Left lobe of liver (tissue), 2 donors: ENCODE measurements around the gene CAPN5. TPM values are rescaled to one million over a fixed set of nuclear protein-coding genes. Genes with fewer than 3 reads are reported as not detected.

ENCODE experiments used
- ATAC-seq: fragments of 200-7000 bp; cut with Tn5 transposase; one replicate; pipeline ENCODE4 v1.9.1; 2020; ENCODE audit warnings: mild to moderate bottlenecking, moderate library complexity
- DNase-seq: peaks from one replicate; pipeline ENCODE4 v3.0.0-alpha.2; 2020; ENCODE audit warnings: low spot score
- total RNA-seq: library from RNA; stranded (reverse); gene quantifications from one replicate; pipeline ENCODE4 v1.2.1, GENCODE V29; 2021
- donor health status: DM: no; HTN: no; CAD: no; lungs with moderate emphysema.
- donor health status: DM: no; HTN: yes; CAD: no.

The CAPN5 gene
- total RNA-seq, 1 donor from 2014 or later, result 78.1 TPM

DNA sequence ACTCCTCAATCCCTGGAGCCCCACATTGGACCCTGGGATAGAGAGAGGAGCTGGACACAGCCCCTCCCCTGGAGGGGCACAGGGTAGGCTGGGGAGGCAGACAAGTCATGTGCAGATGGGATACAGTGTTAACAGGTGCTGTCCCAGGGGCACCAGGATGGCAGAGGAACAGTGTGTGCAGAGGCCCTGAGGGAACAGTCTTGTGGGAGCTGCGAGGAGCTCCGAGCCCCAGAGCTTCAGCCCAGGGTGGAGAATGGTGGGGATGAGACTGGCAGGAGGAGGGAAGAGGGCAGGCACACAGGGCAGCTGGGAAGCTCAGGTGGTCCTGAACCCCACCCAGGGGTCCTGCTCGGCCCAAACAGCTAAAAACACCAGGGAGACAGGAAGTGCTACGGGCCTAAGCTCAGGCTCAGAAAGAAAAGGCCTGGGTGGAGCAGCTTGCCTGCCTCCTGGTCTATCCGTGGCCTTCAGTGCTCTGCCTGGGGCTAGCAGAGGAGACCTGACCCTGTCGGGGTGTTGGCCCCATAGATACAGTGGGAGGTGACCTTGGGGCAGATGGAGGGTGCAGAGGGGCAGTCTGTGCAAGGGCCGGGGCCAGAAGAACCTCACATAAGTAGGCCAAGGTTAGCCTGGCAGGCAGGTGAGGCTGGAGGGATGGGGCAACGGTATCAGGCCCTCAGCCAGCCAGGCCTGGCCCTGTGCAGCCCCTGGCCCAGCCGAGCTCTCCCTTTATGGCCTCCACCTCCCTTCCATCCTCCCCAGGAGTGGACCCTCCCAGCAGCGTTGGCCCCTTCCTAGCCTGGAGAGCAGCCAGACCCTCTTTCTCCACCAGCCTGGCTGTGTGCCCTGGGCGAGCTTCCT lies 15.4 kb downstream of the CAPN5 start:
- DNase-seq (no peak), ATAC-seq (peak; percentile 15)

DNA sequence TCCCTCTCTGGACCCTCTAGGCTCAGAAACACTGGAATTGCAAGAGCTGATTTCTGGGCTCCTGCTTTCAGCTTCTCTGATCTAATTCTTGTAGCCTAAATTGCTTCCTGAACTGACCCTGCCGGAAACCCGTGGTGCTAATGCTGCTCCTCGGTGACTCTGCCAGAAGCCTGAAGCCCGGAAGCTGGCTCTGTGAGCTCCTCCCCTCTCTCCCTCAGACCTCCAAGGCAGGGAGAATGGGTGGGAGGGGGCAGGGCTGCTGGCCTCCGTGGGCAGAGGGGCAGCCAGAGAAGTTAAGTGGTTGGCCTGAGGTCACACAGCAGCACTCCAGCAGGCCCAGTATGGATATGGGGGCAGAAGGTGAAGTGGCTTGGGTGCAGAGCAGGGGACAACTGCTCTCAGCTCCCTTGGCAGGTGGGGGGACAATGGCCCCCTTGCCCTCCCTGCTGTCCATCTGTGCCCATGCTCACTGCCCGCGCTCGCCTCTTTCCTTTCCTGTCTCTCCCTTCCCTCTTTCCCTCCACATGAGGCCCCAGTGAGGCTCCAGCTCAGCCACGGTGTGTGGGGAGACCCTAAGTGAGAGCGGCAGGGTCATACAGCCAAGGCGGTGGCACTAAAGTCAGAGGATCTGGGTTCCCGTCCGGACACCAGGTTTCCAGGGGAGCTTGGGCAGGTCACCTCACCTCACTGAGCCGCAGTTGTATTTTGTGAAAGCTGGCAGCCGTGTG lies 16.2 kb downstream of the CAPN5 start:
- ATAC-seq, result no peak
- no peak for DNase-seq

- ATAC-seq (no peak), DNase-seq (no peak)
Observed at GRCh38 chr11:77083566-77084245, 16.9 kb downstream of the CAPN5 start.

DNA sequence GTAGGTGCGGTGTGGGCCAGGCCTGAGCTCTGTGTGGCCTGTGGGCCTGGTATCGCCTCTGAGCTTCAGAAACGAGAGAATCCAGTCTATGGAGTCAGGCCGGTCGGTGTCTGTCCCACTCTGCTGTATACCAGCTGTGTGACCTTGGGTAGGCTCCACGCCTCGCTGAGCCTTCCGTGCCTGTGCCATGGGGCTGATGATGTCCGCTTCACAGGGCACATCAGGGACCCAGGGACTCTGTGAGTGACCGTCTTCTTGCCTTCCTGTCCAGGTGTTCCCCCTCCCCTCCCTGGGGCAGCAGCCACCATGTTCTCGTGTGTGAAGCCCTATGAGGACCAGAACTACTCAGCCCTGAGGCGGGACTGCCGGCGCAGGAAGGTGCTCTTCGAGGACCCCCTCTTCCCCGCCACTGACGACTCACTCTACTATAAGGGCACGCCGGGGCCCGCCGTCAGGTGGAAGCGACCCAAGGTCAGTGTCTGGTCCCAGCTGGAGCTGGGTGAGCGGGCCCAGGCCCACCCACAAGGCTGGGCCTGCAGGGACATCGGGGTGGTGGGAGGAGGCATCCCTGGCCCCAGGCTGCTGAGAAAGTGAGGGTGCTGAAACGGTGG lies 17.9 kb downstream of the CAPN5 start:
- DNase-seq (no peak), ATAC-seq (no peak)

- DNase-seq (no peak), ATAC-seq (no peak)
Observed at GRCh38 chr11:77085652-77086051, 18.9 kb downstream of the CAPN5 start.

- peak; percentile 91 for DNase-seq
- ATAC-seq, result peak; percentile 80
Observed at GRCh38 chr11:77086521-77087472, 20.0 kb downstream of the CAPN5 start.

DNA sequence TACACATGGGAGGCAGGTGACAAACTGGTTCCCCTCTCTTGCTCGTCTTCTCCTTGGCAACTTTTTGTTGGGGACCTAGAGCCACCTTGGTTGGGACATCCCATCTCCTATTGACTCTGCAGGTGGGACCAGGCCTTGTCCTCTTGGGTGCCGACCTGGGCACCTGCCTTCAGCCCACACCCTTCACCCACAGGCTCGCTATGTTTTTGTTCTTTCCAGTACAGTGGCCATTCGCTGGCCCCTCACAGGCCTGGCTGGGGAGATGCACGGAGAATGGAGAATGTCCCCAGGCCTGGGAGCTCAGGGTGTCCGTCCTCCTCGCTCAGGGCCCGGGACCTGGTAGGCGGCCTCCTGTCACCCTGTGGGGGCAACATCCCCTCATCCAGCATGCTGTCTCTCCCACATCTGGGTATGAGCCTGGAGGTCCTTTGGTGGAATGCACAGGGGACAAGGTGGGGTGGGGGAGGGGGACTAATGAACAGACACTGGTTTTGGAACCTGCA lies 21.0 kb downstream of the CAPN5 start:
- ATAC-seq (no peak), DNase-seq (no peak)

- ATAC-seq, result no peak
Observed at GRCh38 chr11:77088236-77089003, 21.6 kb downstream of the CAPN5 start.

DNA sequence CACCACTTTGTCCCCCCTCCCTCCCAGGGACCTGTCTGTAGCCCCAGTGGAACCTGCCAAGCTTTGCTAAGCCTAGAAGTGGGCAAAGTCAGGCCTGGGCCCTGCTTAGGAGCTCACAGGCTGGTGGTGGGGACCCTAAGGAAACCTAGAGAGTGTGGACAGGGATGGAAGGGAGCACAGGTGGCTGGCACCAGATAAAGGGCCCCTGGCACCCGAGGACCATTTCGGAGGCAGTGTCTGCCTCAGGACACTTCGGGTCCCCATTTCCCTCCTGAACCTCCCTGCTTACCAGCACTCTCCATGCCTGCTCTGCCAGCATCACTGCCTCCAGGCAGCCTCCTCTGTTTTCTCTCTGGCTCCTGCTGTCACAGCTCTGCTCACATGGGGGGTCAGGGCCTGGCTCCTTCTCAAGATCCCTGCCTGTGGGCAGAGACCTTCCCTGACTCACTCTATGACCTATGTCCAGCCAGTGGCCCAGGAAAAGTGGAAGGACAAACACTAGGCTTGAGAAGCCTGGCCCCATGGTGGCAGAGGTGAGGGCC lies 22.3 kb downstream of the CAPN5 start:
- ATAC-seq, result no peak
- no peak for DNase-seq

More at GRCh38 chr11:77088236-77089003, 21.6 kb downstream of the CAPN5 start:
- no peak for DNase-seq

GRCh38 chr11:77090046-77090372 lies 23.2 kb downstream of the CAPN5 start:
- ATAC-seq, result no peak
- no peak for DNase-seq

GRCh38 chr11:77090373-77091111 lies 23.8 kb downstream of the CAPN5 start:
- ATAC-seq (no peak), DNase-seq (no peak)

- ATAC-seq (peak; percentile 54), DNase-seq (peak; percentile 81)
Observed at GRCh38 chr11:77091146-77091940, 24.6 kb downstream of the CAPN5 start.

DNA sequence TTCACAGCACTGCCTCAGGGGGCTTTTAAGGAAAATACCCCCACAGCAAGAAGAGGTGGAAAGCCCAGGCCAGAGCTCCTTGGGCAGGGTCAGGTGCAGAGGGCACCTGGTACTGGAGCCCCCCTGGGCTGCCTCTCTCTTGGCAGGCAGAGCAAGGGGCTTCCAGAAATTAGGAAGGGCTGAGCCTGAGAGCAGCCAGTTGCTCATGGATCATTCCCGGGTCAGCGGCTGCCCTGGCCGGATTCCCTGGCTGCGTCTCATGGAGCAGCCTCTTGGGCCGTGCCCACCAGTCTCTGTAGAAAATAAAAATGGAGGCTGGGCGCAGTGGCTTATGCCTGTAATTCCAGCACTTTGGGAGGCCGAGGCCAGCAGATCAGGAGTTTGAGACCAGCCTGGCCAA lies 25.6 kb downstream of the CAPN5 start:
- ATAC-seq (no peak), DNase-seq (no peak)

GRCh38 chr11:77093056-77093891 lies 26.5 kb downstream of the CAPN5 start:
- ATAC-seq (no peak), DNase-seq (no peak)

GRCh38 chr11:77093987-77094840 lies 27.4 kb downstream of the CAPN5 start:
- DNase-seq (no peak), ATAC-seq (no peak)
